HG03439 (cell line): ENCODE measurements around the gene CLTB.
A peak's percentile ranks its signal among the peaks of the same experiment; 100 is the strongest.

ENCODE experiments used
- ATAC-seq: cut with Tn5 transposase; IDR thresholded peaks from one replicate; pipeline ENCODE4 v1.9.1; 2021; ENCODE audit warnings: mild to moderate bottlenecking, moderate library complexity; ENCODE audit not compliant: unreplicated experiment

The CLTB gene

DNA sequence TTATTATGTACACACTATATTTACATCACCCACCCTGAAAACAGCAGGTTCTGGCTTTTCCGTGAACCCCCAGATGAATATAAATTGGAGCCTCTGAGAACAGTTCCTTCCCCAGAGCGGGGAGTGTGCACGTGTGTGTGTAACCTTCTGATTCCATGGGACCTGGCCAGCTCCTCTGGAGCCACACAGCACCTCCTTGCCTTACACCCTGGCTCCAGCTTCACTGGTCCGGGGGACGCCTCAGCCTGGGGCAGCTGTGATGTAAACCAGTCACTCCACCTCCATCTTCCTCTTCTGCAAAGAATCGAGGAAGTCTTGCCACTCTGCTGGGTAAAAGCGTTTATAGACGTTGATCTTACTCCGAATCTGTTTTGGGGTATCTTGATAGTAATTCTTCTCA lies 32.4 kb downstream of the CLTB start:
- no peak for ATAC-seq

- ATAC-seq = no peak
These were observed 33.0 kb downstream of the CLTB start for GRCh38 chr5:176383248-176383905.

DNA sequence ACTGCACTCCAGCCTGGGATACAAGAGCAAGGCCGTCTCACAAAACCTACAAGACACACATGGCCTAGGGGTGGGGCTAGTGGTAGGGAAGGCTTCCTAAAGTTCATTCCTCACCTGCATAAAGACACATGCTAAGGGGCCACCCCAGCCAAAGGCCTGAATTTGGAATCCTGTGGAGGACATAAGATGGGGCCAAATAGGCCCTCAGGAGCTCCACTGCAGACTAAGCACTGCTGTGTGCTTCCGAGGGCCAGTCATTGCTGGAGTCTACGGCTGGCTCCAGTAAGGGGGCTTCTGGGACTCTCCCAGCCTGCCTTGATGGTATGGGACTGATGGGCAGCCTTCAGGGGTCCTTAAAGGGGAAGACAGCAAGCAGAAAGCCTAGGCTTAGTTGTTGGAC lies 33.6 kb downstream of the CLTB start:
- no peak for ATAC-seq

DNA sequence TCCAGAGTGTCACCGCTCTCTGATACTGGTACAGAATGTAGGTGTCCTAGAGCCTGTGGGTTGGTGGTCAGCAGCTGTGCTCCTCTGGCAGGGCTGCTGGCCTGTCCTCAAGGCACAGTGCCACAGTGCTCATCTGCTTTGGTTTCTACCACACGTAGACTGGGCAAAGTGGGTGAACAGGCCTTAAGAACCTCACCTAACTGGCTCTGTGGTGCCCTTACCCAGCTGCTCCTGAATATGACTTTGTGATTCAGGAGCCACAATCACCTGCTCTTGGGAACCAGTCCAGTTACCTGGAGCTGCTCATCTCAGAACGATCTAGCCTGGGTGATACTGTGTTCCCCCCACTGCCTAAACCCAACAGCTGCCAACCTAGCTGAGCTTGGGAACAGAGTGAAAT lies 34.4 kb downstream of the CLTB start:
- ATAC-seq = no peak

GRCh38 chr5:176381423-176381822 lies 34.9 kb downstream of the CLTB start:
- ATAC-seq = no peak

DNA sequence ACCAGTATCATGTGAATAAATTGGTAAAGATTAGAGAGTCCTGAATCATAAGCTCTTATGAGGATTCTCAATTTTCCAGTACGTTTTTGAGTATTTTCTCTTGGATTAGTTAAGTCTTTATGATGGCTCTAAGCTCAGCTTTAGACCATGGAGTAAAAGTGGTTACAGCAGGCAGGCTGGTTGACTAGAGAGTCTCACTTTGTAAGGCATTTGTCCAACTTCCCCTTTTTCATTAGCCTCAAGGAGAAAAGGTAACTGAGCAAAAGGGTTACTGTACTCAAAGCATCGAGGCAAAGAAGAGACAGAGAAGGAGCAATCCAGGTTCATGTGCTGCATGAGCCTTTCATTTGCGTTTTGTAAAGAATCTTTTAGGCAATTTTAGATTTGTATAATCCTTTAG lies 36.5 kb downstream of the CLTB start:
- ATAC-seq = no peak

DNA sequence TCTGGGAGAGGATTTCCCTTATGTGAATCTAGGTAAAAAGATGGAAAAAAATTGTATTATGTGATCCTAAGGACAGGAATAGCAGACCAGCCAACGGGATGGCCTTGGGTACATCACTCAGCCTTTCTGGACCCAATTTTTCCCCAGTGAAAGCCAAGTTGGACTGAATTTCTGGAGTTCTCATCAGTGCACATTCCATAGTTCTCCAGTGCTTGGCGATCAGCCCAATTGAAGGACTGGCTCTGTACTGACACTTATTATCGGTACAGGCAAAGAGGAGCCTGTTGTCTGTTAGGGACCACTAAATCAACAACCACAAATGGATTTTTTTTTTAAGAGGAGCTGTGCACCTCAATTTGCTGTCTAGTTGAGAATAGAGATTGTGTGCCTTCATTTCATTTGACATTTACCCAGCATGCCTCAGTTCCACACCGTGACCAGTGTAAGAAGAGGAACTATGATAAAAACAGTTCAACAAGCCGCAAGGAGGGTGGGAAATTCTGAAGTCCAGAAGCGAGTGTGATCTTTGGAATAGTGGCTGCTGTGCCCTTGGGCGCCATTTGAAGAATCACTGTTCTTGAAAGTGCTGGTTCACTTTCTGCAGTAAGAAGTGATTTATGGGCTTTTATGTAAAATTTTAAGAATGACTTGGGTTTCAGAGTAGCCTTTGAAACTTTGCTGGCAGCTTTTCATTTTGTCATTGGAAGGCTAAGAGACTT lies 43.1 kb downstream of the CLTB start:
- no peak for ATAC-seq

DNA sequence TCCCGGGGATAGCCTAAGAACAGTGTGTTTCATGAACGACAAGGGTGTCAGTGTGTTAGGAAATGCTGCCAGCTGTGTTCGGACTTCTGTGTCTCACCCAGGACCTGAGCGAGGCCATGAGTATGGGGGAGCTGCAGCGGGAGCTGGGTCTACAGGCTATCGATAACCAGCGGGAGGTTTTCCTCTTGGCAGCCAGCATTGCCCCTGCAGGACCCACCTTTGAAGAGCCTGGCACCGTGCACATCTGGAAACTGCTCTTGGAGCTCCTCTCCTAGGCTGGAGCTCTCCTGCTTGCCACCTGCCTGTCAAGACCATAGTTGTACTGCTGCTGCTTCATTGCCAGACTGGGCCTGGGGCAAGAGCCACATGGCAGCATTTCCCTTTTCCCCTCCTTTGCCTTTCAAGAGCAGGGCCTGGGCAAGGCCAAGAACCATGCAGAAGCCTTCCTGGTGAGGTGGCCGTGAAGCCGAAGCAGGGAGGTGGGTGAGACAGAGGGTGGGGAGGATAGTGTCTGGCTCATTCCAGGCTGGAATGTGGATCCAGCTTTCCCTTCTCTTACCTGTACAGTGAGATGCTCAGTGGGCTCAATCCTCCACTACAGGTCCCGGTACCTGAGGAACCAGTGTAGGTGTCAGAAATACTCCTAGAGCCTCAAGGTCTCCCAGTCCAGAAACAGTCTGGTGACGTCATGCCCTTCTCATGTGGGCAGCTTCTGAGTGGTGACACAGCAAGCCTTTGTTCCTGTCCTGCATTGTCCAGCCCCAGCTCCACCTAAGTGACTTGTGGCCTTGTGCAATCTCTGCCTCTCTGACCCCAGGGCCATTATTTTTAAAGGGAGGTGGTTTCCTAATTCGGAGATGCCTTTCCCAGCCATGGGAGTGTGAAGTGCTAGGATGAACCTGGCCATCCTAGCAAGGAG lies 44.5 kb downstream of the CLTB start:
- ATAC-seq = no peak

- ATAC-seq = no peak
These were observed 46.2 kb downstream of the CLTB start for GRCh38 chr5:176369934-176370711.

- no peak for ATAC-seq
These were observed 47.6 kb downstream of the CLTB start for GRCh38 chr5:176368726-176369125.

DNA sequence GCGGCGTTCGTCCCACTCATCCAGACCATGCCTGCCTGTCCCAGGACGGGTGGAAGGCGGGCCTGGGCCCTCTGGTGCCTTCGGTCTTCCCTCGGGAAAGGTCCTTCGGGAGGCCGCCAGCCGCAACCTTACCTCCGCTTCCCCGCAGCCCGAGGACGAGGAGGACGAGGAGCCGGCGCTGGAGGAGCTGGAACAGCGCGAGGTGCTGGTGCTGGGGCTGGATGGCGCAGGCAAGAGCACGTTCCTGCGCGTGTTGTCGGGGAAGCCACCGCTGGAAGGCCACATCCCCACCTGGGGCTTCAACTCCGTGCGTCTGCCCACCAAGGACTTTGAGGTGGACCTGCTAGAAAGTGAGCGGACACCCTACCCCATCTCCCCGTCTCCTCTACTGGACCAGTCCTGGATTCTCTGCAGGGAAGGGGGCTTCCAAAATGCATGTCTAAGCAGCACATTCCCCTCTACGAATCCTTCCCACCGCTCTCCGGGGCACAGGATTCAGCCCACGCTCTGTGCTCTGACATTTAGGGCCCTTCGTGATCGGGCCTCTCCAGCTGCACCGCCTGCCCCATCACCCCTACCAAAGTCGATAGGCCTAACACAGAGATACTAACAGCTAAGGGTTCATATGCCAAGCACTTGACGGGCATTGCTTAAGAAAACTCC lies 50.0 kb downstream of the CLTB start:
- no peak for ATAC-seq

DNA sequence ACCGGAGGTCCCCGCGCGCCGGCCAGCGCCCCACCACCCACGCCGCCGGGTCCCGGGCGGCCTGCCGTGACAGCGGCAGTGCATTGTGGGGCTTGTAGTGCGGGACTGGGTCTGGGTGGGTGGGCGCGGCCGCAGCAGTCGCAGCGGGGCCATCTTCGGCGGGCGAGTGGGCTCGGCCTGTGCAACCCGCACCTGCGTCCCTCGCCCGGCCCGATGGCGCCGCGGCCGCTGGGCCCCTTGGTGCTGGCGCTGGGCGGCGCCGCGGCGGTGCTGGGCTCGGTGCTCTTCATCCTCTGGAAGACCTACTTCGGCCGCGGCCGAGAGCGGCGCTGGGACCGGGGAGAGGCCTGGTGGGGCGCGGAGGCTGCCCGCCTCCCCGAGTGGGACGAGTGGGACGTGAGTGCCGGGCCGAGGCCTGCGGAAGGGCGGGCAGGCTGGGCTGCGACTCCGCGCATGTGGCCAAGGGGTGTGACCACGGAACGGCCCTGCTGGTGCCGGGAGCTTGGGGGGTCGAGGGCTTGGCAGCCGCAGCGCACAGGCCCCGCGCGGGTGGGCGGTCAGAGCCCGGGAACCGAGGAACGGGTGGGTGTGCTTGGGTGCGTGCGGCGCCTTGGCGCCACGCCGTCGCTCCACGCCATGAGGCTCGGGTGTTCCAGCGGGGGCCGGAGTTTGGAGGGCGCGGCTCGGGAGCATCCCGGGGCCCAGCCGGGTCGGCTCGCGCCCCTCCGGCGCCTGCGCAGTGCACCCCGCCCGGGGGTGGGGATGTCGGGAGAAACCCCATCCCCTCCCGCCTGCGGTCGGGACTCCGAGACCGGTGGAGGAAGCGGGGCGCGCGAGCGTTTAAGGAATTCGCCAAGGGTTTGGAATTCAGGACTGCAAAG lies 50.7 kb downstream of the CLTB start, which contains the start of gene ARL10:
Gene ARL10, plus strand, starts transcription at position 137 of the 881 bp plus-strand sequence. Its CDS starts 77 bp downstream, at position 214.
- no peak for ATAC-seq

DNA sequence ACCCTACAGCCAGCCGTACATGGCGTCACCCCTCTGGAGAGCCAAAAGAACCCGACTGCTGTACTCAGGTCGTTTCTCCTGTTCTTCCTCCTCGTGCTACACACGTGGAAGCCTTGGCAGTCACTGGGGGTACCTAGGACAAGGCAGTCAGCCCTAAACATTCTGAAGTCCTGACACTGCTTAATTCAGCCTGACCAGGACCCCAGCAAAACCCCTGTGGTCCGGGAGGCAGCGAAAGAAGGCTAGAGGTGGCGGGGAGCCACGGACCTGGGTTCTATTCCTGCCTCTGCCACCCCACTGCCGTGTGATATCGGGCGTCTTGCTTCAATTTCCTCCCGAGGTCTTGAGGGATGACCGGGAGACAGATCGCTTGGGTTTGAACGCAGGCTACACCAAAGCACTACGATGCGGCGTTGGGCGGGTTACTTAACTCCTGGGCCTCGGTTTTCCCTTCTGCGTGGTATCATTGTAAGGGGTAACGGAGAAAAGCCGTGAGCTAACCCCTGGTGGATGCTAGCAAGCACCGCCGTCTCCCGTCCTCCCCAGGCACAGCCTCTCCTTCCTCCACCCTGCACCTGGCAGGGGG lies 51.5 kb downstream of the CLTB start:
- no peak for ATAC-seq

DNA sequence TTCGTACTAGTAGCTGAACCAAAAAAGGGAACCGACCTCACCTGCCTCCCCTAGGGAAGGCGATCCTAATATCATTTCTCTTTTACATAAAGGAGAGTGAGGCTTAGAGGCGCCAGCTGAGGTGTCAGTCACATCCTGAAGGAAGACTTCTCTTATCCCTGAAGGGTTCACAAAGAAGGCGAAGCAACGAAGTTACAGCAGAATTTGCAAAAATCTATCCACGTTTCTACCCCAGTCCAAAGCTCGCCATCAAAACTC lies 54.2 kb downstream of the CLTB start:
- peak; percentile 3 for ATAC-seq

DNA sequence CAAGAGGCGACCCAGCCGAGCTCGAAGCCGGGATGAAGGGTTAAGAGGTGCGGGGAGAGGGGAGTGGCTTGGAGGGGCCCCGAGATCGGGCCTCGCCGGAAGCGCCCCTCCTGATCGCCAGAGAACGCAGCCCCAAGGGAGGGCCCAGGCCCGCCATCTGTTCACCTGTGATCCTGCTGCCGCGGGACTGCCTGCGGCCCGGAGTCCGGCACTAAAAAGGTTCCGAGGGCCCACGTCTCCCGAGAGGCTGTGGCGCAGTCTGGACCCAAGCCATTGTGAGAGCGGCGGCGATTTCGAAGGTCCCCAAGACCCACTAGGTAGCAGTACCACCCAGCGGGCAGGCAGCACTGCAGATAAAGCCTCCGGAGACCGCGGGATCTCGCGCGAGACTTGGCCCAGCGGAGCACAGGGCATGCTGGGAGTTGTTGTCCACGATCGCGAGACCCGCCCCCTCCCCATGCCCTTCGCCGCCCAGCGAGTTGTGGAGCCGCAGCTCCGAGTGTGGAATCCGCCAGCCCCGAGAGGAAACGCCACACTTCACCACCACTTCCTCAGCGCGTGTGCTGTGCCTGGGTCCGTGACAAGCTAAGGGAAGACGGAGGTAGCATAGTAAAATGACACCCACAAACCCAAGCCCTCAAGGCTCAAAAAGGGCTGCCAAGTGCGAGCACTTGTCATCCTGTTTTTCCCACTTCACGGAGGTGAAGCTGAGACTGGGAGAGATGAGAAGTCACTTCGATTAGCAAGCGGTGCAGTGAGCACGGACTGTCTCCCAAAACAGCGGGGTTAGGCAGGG lies 54.7 kb downstream of the CLTB start, which contains the start of gene KIAA1191:
Gene KIAA1191, minus strand, starts transcription at position 328 of the 796 bp plus-strand sequence. CDS start 2,256 bp downstream, outside the sequence.
- ATAC-seq = peak; percentile 81

DNA sequence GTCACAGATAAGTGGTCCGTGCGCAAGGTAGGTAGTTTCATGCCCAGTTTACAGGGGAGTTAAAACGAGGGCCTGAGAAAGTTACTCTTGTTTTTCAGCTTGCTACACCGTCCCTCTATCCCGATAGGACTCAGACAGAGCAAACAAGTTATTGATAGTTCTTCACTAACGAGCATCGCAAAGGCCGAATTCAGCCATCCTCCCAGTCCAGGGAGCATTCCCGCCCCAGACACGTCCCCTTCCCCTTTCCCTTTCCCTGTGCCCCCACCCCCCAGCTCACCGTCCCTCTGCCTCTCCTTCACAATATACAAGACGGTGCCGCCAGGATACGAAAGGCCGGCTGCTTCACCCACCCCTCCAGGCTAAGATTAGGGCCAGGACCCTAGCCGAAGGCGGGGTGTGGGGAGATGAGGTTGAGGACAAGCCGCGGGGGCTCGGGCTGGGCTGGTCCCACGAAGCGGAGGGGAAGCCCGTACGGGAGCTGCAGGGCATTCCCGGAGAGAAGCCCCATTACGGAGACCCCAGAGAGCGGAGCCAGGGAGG lies 55.4 kb downstream of the CLTB start:
- ATAC-seq = peak; percentile 24

GRCh38 chr5:176359658-176360057 lies 56.7 kb downstream of the CLTB start:
- no peak for ATAC-seq

GRCh38 chr5:176356179-176356566 lies 60.2 kb downstream of the CLTB start:
- no peak for ATAC-seq
